NCI-H1105 (cell line): ENCODE data around the gene CFC1B.
"Not testable (repeated sequence)": the region's sequence is repeated elsewhere in the genome, so short reads cannot be mapped to it uniquely, and the experiment has no call there.

Experiments used
- DNase-seq: peaks from one replicate; lab custom pipeline; 2025; lab: John Stamatoyannopoulos, UW

Gene CFC1B

GRCh38 chr2:130566165-130566564, 45.1 kb downstream of the CFC1B start:
- not testable (repeated sequence) for DNase-seq

- DNase-seq: not testable (repeated sequence)
Measured at GRCh38 chr2:130571929-130572328, 50.9 kb downstream of the CFC1B start.

GRCh38 chr2:130574230-130574629, 53.2 kb downstream of the CFC1B start:
- not testable (repeated sequence) for DNase-seq

- not testable (repeated sequence) for DNase-seq
Measured at GRCh38 chr2:130576209-130576784, 55.3 kb downstream of the CFC1B start.

GRCh38 chr2:130577559-130577958, 56.5 kb downstream of the CFC1B start:
- not testable (repeated sequence) for DNase-seq
